Panc1 (cell line): ENCODE results near the gene EEIG2. TPM values are rescaled to one million over a fixed set of nuclear protein-coding genes. Genes with fewer than 3 reads are reported as not detected.

Source experiments
- ATAC-seq: fragments of 200-7000 bp; cut with Tn5 transposase; 2 replicates; pipeline ENCODE4 v1.9.1; 2020; ENCODE audit warnings: mild to moderate bottlenecking, moderate library complexity
- BruUV-seq: library from RNA; stranded (reverse); fragments of 400-500 nt; replicated peaks from 2 replicates; lab custom pipeline; 2021; lab: Mats Ljungman, UMichigan
- CTCF ChIA-PET: fragments of 300-600 bp; sonication (Branson Sonifier 250); formaldehyde crosslinking; loops from one replicate; lab custom pipeline; 2022; ENCODE audit warnings: antibody characterized with exemption; lab: Charles Lee
- POLR2A ChIA-PET: fragments of 300-600 bp; sonication (Branson Sonifier 250); formaldehyde crosslinking; loops from one replicate; lab custom pipeline; 2022; ENCODE audit warnings: antibody characterized with exemption; lab: Charles Lee
- DNase-seq: peaks from one replicate; pipeline ENCODE4 v3.0.0-alpha.2; 2010; ENCODE audit warnings: low read depth, low spot score
- H3K27ac ChIP-seq: 2 replicates; pipeline ENCODE4 v1.5.1; 2011; ENCODE audit warnings: mild to moderate bottlenecking, low read length, inconsistent platforms
- H3K27me3 ChIP-seq: fragments of 200-500 bp; sonication (Bioruptor generic); 2 replicates; pipeline ENCODE4 v1.6.0; 2014; ENCODE audit warnings: low read length, inconsistent platforms; ENCODE audit not compliant: control insufficient read depth, insufficient read depth
- H3K36me3 ChIP-seq: fragments of 200-500 bp; sonication (Bioruptor generic); 2 replicates; pipeline ENCODE4 v1.5.1; 2014; ENCODE audit warnings: inconsistent platforms, mild to moderate bottlenecking, low read length, moderate library complexity; ENCODE audit not compliant: control insufficient read depth, insufficient read depth
- H3K4me1 ChIP-seq: 2 replicates; pipeline ENCODE4 v1.5.1; 2011; ENCODE audit warnings: inconsistent platforms, mild to moderate bottlenecking, low read length, moderate library complexity; ENCODE audit not compliant: control insufficient read depth, insufficient read depth
- H3K4me3 ChIP-seq, 2 experiments: 2 replicates each; pipeline ENCODE4 v1.5.1; 2011 to 2012; ENCODE audit warnings: low read depth in 2 of 2, low read length in 2 of 2, mild to moderate bottlenecking in 2 of 2, inconsistent platforms in 1 of 2, moderate library complexity in 1 of 2
- H3K9me3 ChIP-seq: fragments of 200-500 bp; sonication (Bioruptor generic); 2 replicates; pipeline ENCODE4 v1.5.1; 2014; ENCODE audit warnings: low read depth, mild to moderate bottlenecking, inconsistent platforms, low read length, moderate library complexity; ENCODE audit not compliant: control insufficient read depth, insufficient read depth
- POLR2AphosphoS5 ChIP-seq: IDR thresholded peaks from 2 replicates; pipeline ENCODE4 v1.6.1; 2012; ENCODE audit warnings: mild to moderate bottlenecking, low read depth, low read length, moderate library complexity
- SIN3A ChIP-seq: IDR thresholded peaks from 2 replicates; pipeline ENCODE4 v1.6.1; 2012; ENCODE audit warnings: low read depth, mild to moderate bottlenecking, low read length, moderate library complexity, borderline replicate concordance; ENCODE audit not compliant: insufficient read depth
- TCF7L2 ChIP-seq: IDR thresholded peaks from 2 replicates; pipeline ENCODE4 v1.6.1; 2011; ENCODE audit warnings: mild to moderate bottlenecking, low read depth, low read length, inconsistent platforms
- in situ Hi-C: cut with HindIII; loops from 2 replicates; pipeline ENCODE4 v1.10.0; 2016; ENCODE audit warnings: low sequenced_read_pairs, low pct_unique_long_range_greater_than_20kb
- intact Hi-C: fragments of 100-400 bp; cut with micrococcal nuclease; formaldehyde crosslinking; loops from one replicate; pipeline ENCODE4 v1.10.0; 2022; ENCODE audit not compliant: unreplicated experiment
- total RNA-seq: library from RNA; stranded (reverse); gene quantifications from one replicate; pipeline ENCODE4 v1.2.1, GENCODE V29; 2021; ENCODE audit not compliant: unreplicated experiment
- TF ChIP-seq, protein P1 (sequence below): fragments of 450-650 bp; IDR thresholded peaks from 2 replicates; pipeline ENCODE4 v1.5.1; 2017; ENCODE audit warnings: mild to moderate bottlenecking
- TF ChIP-seq, protein P2 (sequence below), 2 experiments: IDR thresholded peaks; 2 replicates each; pipeline ENCODE4 v1.6.1; 2011 to 2012; ENCODE audit warnings: low read depth in 2 of 2, control low read depth in 1 of 2, low read length in 1 of 2, mild to moderate bottlenecking in 1 of 2, moderate library complexity in 1 of 2; ENCODE audit not compliant: insufficient read depth in 1 of 2

The EEIG2 gene
- total RNA-seq, 1 experiment from 2014 or later = 5.4 TPM

DNA sequence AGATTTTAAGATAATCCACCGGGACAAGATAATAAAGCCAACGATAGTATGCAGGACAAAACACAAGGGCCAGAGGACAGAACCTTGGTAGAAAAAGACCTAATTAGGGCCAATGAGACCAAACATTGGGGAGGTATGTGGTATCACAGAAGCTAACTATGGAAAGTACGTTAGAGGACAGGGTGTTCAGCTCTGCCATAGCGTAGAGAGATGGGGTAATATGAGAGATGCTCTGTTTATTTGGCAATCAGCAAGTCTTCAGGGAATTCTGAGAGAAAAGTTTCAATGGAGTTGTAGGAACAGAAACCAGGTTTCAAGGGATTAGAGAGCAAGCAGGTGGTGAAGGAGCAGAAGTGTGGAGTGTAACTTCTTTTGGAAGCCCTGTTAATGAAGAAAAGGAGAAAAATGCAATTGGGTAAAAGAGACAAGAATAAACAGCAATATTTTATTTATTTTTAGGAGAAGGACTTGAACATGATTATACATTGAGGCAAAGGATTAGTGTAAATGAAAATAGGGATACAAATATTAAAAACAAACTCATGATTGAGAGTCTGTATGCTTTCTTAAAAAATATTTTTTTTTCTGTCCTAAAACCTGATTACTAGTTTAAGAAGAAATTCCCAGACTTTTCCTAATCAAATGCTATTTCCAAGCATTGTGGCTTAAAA is 24.0 kb downstream of the EEIG2 start:
- Histone ChIP-seq H3K9me3 (no peaks in the 10 kb centered on the region), H3K4me1 (peaks cover 3% of the 10 kb centered on the region; the same call in 1 of the 2 replicates), H3K27ac (no peak overlapping the region), H3K36me3 (no peaks in the 10 kb centered on the region), H3K27me3 (no peaks in the 10 kb centered on the region), H3K4me3 (no peak overlapping the region; a peak in 1 of 4 replicates)
- ATAC-seq (no peak), DNase-seq (no peak)
- intact Hi-C loops (no loop called here), in situ Hi-C loops (no loop called here)
- no TSS peak for BruUV-seq
- POLR2A ChIA-PET = no interaction called here
- TF ChIP-seq, protein P1, sequence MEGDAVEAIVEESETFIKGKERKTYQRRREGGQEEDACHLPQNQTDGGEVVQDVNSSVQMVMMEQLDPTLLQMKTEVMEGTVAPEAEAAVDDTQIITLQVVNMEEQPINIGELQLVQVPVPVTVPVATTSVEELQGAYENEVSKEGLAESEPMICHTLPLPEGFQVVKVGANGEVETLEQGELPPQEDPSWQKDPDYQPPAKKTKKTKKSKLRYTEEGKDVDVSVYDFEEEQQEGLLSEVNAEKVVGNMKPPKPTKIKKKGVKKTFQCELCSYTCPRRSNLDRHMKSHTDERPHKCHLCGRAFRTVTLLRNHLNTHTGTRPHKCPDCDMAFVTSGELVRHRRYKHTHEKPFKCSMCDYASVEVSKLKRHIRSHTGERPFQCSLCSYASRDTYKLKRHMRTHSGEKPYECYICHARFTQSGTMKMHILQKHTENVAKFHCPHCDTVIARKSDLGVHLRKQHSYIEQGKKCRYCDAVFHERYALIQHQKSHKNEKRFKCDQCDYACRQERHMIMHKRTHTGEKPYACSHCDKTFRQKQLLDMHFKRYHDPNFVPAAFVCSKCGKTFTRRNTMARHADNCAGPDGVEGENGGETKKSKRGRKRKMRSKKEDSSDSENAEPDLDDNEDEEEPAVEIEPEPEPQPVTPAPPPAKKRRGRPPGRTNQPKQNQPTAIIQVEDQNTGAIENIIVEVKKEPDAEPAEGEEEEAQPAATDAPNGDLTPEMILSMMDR = no peak
- TF ChIP-seq POLR2AphosphoS5 (no peak), TCF7L2 (no peak), SIN3A (no peak)
- TF ChIP-seq, protein P2, sequence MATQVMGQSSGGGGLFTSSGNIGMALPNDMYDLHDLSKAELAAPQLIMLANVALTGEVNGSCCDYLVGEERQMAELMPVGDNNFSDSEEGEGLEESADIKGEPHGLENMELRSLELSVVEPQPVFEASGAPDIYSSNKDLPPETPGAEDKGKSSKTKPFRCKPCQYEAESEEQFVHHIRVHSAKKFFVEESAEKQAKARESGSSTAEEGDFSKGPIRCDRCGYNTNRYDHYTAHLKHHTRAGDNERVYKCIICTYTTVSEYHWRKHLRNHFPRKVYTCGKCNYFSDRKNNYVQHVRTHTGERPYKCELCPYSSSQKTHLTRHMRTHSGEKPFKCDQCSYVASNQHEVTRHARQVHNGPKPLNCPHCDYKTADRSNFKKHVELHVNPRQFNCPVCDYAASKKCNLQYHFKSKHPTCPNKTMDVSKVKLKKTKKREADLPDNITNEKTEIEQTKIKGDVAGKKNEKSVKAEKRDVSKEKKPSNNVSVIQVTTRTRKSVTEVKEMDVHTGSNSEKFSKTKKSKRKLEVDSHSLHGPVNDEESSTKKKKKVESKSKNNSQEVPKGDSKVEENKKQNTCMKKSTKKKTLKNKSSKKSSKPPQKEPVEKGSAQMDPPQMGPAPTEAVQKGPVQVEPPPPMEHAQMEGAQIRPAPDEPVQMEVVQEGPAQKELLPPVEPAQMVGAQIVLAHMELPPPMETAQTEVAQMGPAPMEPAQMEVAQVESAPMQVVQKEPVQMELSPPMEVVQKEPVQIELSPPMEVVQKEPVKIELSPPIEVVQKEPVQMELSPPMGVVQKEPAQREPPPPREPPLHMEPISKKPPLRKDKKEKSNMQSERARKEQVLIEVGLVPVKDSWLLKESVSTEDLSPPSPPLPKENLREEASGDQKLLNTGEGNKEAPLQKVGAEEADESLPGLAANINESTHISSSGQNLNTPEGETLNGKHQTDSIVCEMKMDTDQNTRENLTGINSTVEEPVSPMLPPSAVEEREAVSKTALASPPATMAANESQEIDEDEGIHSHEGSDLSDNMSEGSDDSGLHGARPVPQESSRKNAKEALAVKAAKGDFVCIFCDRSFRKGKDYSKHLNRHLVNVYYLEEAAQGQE (IDR thresholded peaks at IDR 0.05; ENCODE audit: insufficient read depth in 1 of 2, low read depth in 2 of 2, low read length in 1 of 2) = no peak
- CTCF ChIA-PET = no interaction called here

DNA sequence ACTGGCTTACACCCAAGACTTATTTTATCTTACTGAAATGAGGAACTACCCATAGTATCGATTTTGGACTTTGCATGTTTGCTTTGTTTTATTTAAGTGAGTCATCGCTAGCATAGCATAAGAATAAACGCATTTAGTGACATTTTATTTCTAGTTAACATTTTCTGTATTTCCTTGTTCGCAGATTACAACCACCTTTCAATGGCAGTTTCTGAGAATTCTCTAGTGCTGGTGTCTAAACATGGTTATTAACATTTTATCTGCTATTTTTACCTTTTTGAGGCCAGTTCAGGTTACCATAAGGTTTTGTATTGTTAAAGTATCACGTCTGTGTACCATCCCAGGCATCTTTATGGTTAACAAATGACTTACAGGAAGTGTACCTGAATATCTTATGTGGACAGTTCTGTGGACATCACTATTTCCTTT is 24.5 kb downstream of the EEIG2 start:
- ChIA-PET CTCF (no interaction called here), POLR2A (no interaction called here)
- intact Hi-C loops (no loop called here), in situ Hi-C loops (no loop called here)
- H3K27ac ChIP-seq = no peak overlapping the region
- peaks cover 3% of the 10 kb centered on the region; the same call in 1 of the 2 replicates for H3K4me1 ChIP-seq
- H3K27me3 ChIP-seq = no peaks in the 10 kb centered on the region
- ATAC-seq (no peak), DNase-seq (no peak)
- no peaks in the 10 kb centered on the region for H3K9me3 ChIP-seq
- BruUV-seq = no TSS peak
- H3K36me3 ChIP-seq = no peaks in the 10 kb centered on the region
- TF ChIP-seq, protein P2 (IDR thresholded peaks at IDR 0.05; ENCODE audit: insufficient read depth in 1 of 2, low read depth in 2 of 2, low read length in 1 of 2) = no peak
- TF ChIP-seq POLR2AphosphoS5 (no peak), SIN3A (no peak), TCF7L2 (no peak)
- TF ChIP-seq, protein P1 = no peak
- no peak overlapping the region; a peak in 1 of 4 replicates for H3K4me3 ChIP-seq
